ENCODE data around the gene NR2F1.

Gene NR2F1

GRCh38 chr5:93642526-93642925 is 59.5 kb downstream of the NR2F1 start:
- DNase-seq, result no peak
